NCI-H128 (cell line): ENCODE measurements around the gene CYP27B1.
"Not testable (repeated sequence)": the region's sequence is repeated elsewhere in the genome, so short reads cannot be mapped to it uniquely, and the experiment has no call there.

Experiments used
- DNase-seq: peaks from one replicate; lab custom pipeline; 2025; ENCODE audit not compliant: unreplicated experiment; lab: John Stamatoyannopoulos, UW

The CYP27B1 gene

GRCh38 chr12:57783861-57784260, 17.0 kb upstream of the CYP27B1 start:
- no peak for DNase-seq

DNA sequence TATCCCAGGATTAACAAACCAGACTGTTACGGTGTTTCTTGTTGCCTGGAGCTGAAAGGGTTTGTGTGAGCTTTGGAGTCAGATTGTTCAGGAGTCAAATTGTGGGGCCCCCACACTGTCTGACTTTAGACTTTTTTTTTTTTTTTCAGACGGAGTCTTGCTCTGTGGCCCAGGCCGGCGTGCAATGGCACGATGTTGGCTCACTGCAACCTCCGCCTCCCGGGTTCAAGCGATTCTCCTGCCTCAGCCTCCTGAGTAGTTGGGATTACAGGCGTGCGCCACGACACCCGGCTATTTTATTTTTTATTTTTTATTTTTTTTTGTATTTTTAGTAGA, 16.6 kb upstream of the CYP27B1 start:
- DNase-seq = no peak

DNA sequence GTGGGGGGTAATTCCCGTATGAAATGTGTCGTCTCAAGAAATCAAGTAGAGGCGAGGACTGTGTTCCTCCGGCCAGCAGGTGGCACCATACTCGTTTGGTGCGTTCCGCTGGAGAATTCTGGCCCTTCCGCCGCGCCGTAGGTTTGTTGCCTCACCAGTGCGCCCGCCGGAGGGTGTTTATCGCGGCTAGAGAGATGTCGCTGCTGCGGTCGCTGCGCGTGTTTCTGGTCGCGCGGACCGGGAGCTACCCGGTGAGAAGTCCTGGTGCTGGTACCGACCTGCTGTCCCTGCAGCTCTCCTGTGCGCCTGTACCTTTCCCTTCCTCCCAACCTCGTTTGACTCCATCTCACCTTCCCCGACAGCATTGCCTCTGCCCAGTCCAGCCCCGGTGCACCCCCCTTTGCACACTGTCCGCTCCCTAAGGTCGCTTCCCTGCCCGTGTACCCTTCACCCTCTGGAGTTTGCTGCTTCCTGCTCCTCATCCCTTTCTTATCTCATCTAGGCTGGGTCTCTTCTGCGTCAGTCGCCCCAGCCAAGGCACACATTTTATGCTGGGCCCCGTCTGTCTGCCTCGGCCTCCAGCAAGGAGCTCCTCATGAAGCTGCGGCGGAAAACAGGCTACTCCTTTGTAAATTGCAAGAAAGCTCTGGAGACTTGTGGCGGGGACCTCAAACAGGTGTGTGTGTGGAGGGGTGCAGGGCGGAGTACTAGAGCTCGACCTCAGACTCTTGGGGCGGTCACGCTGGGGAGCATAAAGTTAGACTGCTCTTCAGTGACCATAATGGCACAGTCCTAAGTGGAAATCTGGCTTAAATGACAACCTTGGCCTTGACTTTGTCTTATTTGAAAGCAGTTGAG, 16.0 kb upstream of the CYP27B1 start, which contains the start of gene TSFM:
TSFM (plus strand) TSS at position 180 of the 858 bp plus-strand sequence; CDS start at position 195, 15 bp downstream.
- peak; percentile 90 for DNase-seq

DNA sequence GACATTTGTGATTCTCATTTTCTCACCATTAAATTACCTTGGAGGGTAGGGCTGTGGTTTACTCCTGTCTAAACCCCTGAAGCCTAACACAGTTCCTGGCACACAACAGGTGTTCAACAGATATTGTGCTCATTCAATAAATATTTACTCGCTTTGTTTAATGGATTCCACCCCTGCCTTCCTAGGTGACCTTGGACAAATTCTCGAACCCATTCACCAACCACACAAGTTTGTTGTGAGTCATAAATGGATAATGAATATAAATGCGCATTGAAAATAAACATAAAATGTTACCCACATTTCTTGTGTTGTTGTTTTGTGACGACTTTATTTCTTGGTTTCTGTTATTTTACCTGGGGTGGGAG, 15.3 kb upstream of the CYP27B1 start:
- DNase-seq = no peak

DNA sequence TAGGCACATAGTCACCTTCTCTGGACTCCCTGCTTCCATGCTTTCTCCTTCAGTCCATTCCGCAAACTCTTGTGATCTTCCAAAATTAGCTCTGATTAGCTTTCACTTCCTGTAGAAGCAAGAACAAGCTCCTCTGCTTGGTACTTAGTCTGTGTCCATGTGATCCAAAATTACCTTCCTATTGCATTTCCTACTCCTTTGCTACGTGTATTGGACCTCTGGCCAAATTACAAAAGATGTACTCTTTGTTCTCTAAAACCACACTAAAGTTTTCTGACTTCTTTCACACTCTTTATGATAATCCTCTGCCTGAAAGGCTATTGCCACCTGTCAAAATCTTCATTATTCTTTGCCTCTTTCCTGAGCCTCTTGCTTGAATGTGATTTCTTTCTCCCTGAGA, 14.9 kb upstream of the CYP27B1 start:
- DNase-seq = no peak

DNA sequence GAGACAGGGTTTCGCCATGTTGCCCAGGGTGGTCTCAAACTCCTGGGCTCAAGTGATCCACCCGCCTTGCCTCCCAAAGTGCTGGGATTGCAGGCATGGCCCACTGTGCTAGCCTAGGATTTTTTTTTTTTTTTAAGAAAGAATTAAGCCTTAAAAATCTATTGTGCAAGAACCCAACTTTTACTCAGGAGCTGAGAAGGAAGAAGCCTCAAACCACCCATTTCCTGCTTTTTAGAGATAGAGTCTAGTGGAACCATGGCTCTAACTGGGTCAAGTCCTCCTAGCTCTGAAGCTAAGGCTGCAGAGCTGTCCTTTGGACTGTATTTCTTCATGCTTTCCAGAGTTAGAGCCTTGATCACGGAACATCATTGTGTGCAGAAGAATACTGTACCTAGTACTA, 14.4 kb upstream of the CYP27B1 start:
- no peak for DNase-seq

DNA sequence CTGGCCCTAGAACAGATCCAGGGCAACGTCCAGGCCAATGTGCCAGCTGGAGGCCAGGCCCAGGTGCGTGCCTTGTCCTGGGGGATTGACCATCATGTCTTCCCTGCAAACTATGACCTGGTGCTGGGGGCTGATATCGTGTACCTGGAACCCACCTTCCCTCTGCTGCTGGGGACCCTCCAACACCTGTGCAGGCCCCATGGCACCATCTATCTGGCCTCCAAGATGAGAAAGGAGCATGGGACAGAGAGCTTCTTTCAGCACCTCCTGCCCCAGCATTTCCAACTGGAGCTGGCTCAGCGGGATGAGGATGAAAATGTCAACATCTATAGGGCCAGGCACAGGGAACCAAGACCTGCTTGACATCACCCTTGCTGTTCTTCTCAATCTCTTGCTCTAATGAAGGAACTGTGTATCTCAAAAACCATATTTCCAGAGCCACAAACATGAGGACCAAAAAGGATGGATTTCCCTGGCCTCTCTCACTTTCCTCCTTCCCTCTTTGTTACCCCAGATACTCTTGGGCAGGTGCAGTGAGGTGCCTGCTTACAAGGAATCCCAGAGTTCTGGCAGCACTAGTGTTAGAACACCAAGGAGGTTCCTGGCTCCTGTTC, 13.5 kb upstream of the CYP27B1 start:
- DNase-seq = no peak

- DNase-seq = no peak
Measured at GRCh38 chr12:57779736-57780135, 12.9 kb upstream of the CYP27B1 start.

- no peak for DNase-seq
Measured at GRCh38 chr12:57777911-57778310, 11.0 kb upstream of the CYP27B1 start.

GRCh38 chr12:57777367-57777766, 10.5 kb upstream of the CYP27B1 start:
- DNase-seq = no peak

DNA sequence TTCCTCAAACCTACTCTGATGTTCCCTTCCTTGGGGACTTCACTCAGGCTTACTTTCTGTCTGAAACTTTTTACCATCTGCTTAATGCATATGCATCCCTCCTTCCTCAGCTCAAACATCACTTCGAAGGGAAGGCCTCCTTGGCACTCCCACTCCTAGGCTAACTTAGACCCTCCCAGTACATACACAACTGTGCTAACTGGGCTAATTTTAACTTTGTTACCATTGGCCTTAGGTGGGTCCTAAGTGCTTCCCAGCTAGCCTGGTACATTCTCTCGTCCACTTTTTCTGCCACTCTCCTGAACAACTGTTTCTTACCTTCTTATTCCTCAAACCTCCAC, 9.3 kb upstream of the CYP27B1 start:
- DNase-seq = no peak

- no peak for DNase-seq
Measured at GRCh38 chr12:57775563-57776246, 8.8 kb upstream of the CYP27B1 start.

GRCh38 chr12:57775044-57775443, 8.2 kb upstream of the CYP27B1 start:
- no peak for DNase-seq

GRCh38 chr12:57774634-57775033, 7.8 kb upstream of the CYP27B1 start:
- DNase-seq = not testable (repeated sequence)

GRCh38 chr12:57772429-57773322, 5.8 kb upstream of the CYP27B1 start, which contains the start of gene EEF1AKMT3:
Gene EEF1AKMT3 (plus strand): TSS chr12:57772614. CDS start chr12:57772725, 111 bp downstream.
- no peak for DNase-seq

DNA sequence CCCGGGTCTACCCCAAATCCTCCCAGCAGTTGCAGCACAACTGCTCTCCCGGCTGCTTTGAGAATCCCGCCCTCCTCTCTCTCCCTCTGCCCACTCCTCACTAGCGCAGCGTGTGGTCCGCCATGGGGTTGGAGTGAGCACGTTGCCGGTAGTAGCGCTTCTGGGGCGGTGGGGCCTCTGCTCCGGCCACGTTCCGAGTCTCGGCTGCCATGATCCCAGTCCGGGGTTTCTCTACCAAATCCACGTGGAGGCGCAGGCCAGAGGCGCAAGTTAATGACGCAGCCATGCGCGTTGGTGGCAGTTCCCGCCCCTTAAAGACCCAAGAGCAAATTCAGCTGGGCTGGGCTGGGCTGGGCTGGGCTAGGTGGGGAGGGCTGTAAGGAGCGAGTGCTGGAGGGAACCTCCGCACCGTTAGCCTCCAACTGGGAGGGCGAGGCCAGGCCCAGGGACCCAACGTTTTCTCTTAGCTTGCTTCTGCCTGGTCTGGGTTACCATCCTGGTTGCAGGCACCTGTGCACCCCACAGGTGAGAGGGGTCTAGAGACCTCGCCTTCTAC, 5.1 kb upstream of the CYP27B1 start, which contains the start of gene METTL1:
METTL1 (minus strand) TSS at position 233 of the 556 bp plus-strand sequence; CDS start at position 211, 22 bp downstream.
- DNase-seq = peak; percentile 84

DNA sequence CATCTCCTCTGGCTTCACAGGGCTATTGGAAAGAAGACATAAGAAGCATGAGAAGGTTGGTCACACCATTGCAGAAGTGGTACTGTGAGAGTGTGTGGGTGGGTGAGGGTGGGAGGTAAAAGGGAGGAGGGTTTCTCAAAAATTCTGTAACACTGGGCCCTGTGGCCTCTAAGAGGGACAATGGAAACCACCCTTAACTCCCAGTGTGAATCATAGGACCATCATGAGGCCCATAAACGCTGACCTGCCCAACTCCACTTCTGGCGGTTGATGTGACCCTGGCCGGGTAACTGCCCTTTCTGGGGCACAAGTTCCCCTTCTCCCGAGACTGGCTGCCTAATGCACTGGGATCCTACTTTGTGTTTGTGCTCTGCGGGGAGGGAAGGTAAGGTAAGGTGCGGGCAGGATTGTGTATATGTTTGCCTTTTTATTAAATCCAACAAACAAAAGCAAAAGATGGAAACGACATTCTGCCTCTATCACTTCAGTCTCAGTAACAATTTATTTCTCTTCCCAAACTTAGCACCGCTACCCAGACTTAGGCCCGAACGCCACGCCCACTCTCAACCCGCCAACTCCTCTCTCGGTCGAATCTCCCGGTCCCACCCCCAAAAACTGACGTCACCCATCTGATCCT, 4.5 kb upstream of the CYP27B1 start:
- DNase-seq = peak; percentile 62

GRCh38 chr12:57770734-57771133, 3.9 kb upstream of the CYP27B1 start:
- DNase-seq = no peak

- DNase-seq = no peak
Measured at GRCh38 chr12:57769594-57769993, 2.7 kb upstream of the CYP27B1 start.

GRCh38 chr12:57767876-57768275, 998 bp upstream of the CYP27B1 start:
- no peak for DNase-seq
